Measurements from ENCODE around the gene ABI2.

GRCh38 chr2:203471323-203471722 lies 143.1 kb downstream of the ABI2 start:
- TF ChIP-seq, protein P1, sequence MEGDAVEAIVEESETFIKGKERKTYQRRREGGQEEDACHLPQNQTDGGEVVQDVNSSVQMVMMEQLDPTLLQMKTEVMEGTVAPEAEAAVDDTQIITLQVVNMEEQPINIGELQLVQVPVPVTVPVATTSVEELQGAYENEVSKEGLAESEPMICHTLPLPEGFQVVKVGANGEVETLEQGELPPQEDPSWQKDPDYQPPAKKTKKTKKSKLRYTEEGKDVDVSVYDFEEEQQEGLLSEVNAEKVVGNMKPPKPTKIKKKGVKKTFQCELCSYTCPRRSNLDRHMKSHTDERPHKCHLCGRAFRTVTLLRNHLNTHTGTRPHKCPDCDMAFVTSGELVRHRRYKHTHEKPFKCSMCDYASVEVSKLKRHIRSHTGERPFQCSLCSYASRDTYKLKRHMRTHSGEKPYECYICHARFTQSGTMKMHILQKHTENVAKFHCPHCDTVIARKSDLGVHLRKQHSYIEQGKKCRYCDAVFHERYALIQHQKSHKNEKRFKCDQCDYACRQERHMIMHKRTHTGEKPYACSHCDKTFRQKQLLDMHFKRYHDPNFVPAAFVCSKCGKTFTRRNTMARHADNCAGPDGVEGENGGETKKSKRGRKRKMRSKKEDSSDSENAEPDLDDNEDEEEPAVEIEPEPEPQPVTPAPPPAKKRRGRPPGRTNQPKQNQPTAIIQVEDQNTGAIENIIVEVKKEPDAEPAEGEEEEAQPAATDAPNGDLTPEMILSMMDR (IDR thresholded peaks at IDR 0.05; ENCODE audit: low read depth, low read length), result no peak
- TF ChIP-seq MYC (IDR thresholded peaks at IDR 0.05; ENCODE audit: low read depth, low read length) (no peak), POLR2A (IDR thresholded peaks at IDR 0.05; ENCODE audit: extremely low read depth, insufficient read length) (no peak)

Data from NB4 (cell line).